GM18870 (cell line): ENCODE results near the gene TMEM52.

Experiments used
- ATAC-seq: cut with Tn5 transposase; IDR thresholded peaks from one replicate; pipeline ENCODE4 v1.9.1; 2021; ENCODE audit warnings: moderate library complexity; ENCODE audit not compliant: unreplicated experiment

The TMEM52 gene

DNA sequence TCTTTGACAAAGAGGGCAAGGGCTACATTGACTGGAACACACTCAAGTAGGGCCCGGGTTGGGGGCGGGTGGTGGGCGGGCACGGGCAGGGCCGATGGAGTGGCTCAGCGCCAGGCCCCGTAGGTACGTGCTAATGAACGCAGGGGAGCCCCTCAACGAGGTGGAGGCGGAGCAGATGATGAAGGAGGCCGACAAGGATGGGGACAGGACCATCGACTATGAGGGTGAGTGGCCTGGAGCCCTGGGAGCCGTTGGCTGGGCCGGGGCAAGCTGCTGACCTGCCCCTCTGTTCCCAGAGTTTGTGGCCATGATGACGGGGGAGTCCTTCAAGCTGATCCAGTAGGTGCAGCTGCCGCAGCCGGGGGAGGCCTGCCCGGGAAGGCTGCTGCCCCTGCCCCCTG lies 2.2 kb downstream of the TMEM52 start:
- no peak for ATAC-seq

GRCh38 chr1:1915911-1916840 lies 2.9 kb downstream of the TMEM52 start:
- ATAC-seq = no peak

GRCh38 chr1:1914971-1915692 lies 3.9 kb downstream of the TMEM52 start, which contains the start of gene CALML6:
TSS of gene CALML6 (plus strand) at chr1:1915260. CDS start at chr1:1915281, 21 bp downstream.
- ATAC-seq = no peak

DNA sequence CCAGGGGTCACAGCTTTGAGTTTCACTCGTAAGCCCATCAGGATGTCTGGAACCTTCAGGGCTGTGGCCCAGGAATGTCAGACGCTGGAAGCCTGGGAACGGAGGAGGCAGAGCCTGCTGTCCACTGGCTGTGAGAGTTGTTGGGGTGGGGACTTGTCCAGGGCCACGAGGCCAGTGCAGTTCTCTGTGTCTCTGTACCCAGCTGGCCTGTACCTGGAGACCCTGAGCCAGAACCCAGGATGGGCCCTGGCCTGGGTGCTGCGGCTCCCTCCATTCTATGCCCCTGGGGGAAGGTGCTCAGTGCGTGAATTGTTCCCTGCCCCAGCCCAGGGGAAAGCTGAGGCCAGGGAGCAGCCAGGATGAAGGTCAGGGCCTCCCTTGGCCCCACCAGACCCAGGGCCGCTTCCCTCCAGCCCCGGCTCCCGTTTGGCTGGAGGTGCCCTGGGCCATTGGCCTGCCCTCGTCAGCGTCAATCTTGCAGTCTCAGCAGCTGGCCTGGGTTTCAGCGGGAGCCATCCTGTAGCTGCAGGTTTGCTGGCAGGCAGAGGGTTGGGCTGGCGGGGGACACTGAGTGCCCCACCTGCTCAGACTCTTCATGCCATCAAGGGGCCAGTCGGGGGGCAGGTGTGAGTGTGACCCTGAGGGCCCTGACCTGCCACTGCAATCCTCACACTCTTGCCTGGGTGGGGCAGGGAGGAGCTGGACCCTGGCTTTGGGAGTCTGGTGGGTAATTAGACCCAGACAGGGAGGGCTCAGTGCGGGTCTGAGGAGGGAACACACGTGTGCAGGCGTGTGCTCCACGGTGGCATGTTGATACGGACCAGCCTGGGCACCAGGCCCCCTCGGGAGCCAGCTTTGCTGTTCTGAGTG lies 4.7 kb downstream of the TMEM52 start:
- ATAC-seq = no peak

- ATAC-seq = no peak
These were observed 7.6 kb downstream of the TMEM52 start for GRCh38 chr1:1911350-1912041.

GRCh38 chr1:1910651-1911331 lies 8.3 kb downstream of the TMEM52 start:
- no peak for ATAC-seq

DNA sequence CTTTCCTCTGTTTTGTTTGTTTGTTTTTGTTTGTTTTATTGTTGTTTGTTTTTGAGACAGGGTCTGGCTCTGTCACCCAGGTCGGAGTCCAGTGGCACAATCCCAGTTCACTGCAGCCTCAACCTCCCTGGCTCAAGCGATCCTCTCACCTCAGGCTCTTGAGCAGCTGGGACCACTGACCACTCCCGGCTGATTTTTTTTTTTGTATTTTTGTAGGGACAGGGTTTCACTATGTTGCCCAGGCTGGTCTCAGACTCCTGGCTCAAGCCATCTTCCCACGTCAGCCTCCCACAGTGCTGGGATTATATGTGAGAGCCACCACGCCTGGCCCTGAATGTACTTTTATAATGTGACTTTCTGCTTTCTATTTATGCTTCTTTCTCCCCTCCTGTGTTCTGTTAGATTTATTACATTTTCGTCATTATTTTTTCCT lies 9.0 kb downstream of the TMEM52 start:
- ATAC-seq = no peak

DNA sequence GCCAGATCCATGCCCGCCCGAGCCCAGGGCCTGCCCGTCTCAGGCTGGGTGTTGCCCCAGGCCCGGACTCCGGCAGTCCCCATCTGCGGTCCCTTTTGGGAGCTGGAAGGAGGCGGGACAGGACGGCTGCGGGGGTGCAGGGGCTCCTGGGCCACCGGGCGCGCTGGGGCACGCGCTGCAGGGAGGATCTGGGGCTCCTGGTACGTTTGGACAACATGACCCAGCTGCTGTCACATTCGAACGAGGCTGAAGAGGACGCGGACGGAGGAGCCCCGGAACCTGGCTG lies 10.6 kb downstream of the TMEM52 start:
- no peak for ATAC-seq

DNA sequence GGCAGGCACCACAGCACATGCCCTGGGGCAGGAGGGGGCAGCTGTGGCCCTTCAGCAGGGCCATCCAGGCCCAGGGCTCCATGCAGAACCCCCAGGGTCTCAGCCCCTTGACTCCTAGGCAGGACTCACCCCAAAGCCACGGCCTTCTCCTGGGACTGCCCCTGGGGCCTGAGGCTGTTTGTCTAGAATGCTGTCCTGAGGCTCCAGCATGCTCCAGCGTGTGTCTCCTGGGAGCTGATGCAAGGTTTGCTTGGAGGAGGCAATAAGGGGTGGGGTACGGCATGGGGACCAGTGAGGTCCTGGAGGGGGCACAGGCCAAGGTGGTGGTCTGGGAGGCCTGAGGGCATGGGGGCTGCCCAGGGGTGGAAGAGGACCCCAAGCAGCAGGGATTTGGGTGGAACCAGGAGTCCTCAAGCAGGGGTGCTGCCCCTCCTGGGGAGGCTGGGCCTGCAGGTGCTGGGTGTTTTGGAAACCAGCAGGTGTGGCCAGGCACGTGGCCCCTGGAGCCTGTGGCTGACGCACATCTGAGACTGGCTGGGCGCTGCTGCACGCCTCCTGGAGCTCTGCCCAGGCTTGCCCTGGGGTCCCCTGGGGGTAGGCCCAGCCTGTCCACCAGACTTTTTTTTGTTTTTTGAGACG lies 11.9 kb downstream of the TMEM52 start:
- no peak for ATAC-seq

- ATAC-seq = no peak
These were observed 12.6 kb downstream of the TMEM52 start for GRCh38 chr1:1906185-1907097.

GRCh38 chr1:1903224-1903623 lies 15.9 kb downstream of the TMEM52 start:
- no peak for ATAC-seq

DNA sequence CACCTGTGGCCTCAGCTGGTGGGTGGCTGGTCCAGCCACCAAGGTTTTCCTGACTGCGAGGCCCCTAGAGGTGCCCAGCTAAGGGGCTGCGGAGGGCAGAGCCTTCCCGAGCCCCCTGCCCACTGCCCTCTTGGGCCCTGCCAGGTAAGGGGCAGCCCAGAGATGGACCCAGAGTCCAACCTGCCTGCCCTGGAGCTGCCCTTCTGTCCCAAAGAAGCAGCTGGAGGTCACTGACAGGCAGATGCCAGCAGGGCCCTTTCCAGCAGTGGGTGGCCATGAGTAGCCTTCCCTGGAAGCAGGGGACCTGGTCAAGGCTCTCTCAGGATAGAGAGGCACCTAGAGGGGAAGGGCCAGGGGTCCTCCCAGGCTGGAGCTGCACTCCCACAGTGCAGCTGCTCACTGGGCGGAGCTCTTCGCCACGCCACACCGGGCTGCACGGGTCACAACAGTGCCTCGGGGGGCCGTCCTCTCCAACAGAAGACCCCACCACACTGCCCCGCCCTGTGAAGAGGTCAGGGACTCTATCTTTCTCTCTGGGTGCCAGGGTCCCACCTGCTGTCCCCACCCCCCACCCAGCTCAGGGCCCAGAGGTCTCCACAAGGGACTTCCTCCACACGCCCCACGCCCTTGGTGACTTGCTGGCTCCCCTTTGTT lies 17.3 kb downstream of the TMEM52 start:
- ATAC-seq = no peak

- no peak for ATAC-seq
These were observed 18.0 kb downstream of the TMEM52 start for GRCh38 chr1:1900883-1901640.

GRCh38 chr1:1899967-1900327 lies 19.1 kb downstream of the TMEM52 start:
- no peak for ATAC-seq

GRCh38 chr1:1899266-1899966 lies 19.7 kb downstream of the TMEM52 start:
- ATAC-seq = no peak

- no peak for ATAC-seq
These were observed 20.7 kb downstream of the TMEM52 start for GRCh38 chr1:1898246-1898933.
